ENCODE results near the gene SLC37A1.

SLC37A1 gene

DNA sequence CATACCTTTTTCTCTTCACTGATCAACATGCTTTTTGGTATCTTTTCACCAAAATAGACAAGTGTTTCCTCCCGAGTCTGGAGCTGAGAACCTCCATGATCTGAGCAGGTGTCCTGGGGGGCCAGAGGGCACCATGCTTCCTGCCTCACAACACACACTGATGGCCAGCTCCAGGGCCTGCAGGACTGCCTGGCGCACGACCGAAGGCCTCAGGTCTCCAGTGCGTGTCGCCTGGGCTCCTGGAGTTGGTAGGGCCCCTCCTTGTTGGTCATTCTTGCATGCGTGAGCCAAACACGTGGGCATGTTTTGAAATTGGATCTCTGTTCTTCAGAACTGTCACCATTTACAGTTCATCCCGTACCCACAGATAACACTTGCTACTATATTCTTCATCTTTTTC, 64.4 kb downstream of the SLC37A1 start:
- TF ChIP-seq, protein P1, sequence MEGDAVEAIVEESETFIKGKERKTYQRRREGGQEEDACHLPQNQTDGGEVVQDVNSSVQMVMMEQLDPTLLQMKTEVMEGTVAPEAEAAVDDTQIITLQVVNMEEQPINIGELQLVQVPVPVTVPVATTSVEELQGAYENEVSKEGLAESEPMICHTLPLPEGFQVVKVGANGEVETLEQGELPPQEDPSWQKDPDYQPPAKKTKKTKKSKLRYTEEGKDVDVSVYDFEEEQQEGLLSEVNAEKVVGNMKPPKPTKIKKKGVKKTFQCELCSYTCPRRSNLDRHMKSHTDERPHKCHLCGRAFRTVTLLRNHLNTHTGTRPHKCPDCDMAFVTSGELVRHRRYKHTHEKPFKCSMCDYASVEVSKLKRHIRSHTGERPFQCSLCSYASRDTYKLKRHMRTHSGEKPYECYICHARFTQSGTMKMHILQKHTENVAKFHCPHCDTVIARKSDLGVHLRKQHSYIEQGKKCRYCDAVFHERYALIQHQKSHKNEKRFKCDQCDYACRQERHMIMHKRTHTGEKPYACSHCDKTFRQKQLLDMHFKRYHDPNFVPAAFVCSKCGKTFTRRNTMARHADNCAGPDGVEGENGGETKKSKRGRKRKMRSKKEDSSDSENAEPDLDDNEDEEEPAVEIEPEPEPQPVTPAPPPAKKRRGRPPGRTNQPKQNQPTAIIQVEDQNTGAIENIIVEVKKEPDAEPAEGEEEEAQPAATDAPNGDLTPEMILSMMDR (IDR thresholded peaks at IDR 0.05; ENCODE audit: insufficient read depth, low read length, poor library complexity, severe bottlenecking): no peak
- Histone ChIP-seq H3K27me3 (replicated peaks; ENCODE audit: control insufficient read depth, insufficient read depth, low read length) (no peaks in the 10 kb centered on the region), H3K4me3 (replicated peaks; ENCODE audit: low read depth, low read length) (no peak overlapping the region), H3K36me3 (ENCODE audit: control insufficient read depth, insufficient read depth, low read length) (peaks cover 3% of the 10 kb centered on the region; the same call in 1 of the 2 replicates)
- no peak for DNase-seq (ENCODE audit: extremely low read depth, insufficient read length)

- no peak overlapping the region for H3K4me3 ChIP-seq (replicated peaks; ENCODE audit: low read depth, low read length)
- TF ChIP-seq, protein P1 (IDR thresholded peaks at IDR 0.05; ENCODE audit: insufficient read depth, low read length, poor library complexity, severe bottlenecking): no peak
- H3K36me3 ChIP-seq (ENCODE audit: control insufficient read depth, insufficient read depth, low read length): peaks cover 3% of the 10 kb centered on the region; the same call in 1 of the 2 replicates
- H3K27me3 ChIP-seq (replicated peaks; ENCODE audit: control insufficient read depth, insufficient read depth, low read length): no peaks in the 10 kb centered on the region
- no peak for DNase-seq (ENCODE audit: extremely low read depth, insufficient read length)
Measured at GRCh38 chr21:42578761-42579415, 65.2 kb downstream of the SLC37A1 start.

GRCh38 chr21:42579456-42580075, 65.9 kb downstream of the SLC37A1 start:
- DNase-seq (ENCODE audit: extremely low read depth, insufficient read length): no peak
- TF ChIP-seq, protein P1 (IDR thresholded peaks at IDR 0.05; ENCODE audit: insufficient read depth, low read length, poor library complexity, severe bottlenecking): no peak

GRCh38 chr21:42580076-42580792, 66.6 kb downstream of the SLC37A1 start:
- H3K4me3 ChIP-seq (replicated peaks; ENCODE audit: low read depth, low read length): no peak overlapping the region
- no peaks in the 10 kb centered on the region for H3K27me3 ChIP-seq (replicated peaks; ENCODE audit: control insufficient read depth, insufficient read depth, low read length)
- H3K36me3 ChIP-seq (ENCODE audit: control insufficient read depth, insufficient read depth, low read length): no peaks in the 10 kb centered on the region; the same call in 1 of the 2 replicates
- no peak for DNase-seq (ENCODE audit: extremely low read depth, insufficient read length)
- TF ChIP-seq, protein P1 (IDR thresholded peaks at IDR 0.05; ENCODE audit: insufficient read depth, low read length, poor library complexity, severe bottlenecking): no peak

More at GRCh38 chr21:42579456-42580075, 65.9 kb downstream of the SLC37A1 start:
- Histone ChIP-seq H3K27me3 (replicated peaks; ENCODE audit: control insufficient read depth, insufficient read depth, low read length) (no peaks in the 10 kb centered on the region), H3K36me3 (ENCODE audit: control insufficient read depth, insufficient read depth, low read length) (peaks cover 3% of the 10 kb centered on the region; the same call in 1 of the 2 replicates), H3K4me3 (replicated peaks; ENCODE audit: low read depth, low read length) (no peak overlapping the region)

- Histone ChIP-seq H3K4me3 (replicated peaks; ENCODE audit: low read depth, low read length) (no peak overlapping the region), H3K36me3 (ENCODE audit: control insufficient read depth, insufficient read depth, low read length) (no peaks in the 10 kb centered on the region; the same call in 1 of the 2 replicates), H3K27me3 (replicated peaks; ENCODE audit: control insufficient read depth, insufficient read depth, low read length) (no peaks in the 10 kb centered on the region)
- no peak for DNase-seq (ENCODE audit: extremely low read depth, insufficient read length)
- TF ChIP-seq, protein P1 (IDR thresholded peaks at IDR 0.05; ENCODE audit: insufficient read depth, low read length, poor library complexity, severe bottlenecking): no peak
Measured at GRCh38 chr21:42580793-42581321, 67.2 kb downstream of the SLC37A1 start.

Data from GM06990 (cell line).